A673 (cell line): ENCODE data around the gene GMDS.

Source experiments
- CTCF ChIP-seq: fragments of 300-800, 200-600 bp; sonication (generic); conservative IDR thresholded peaks from 2 replicates; pipeline ENCODE4 v1.5.1; 2017; ENCODE audit warnings: low read depth, mild to moderate bottlenecking, antibody characterized with exemption, low read length, moderate library complexity, mixed read lengths
- EZH2 ChIP-seq: fragments of 200-600 bp; sonication (generic); IDR thresholded peaks from 2 replicates; pipeline ENCODE4 v1.6.1; 2017; ENCODE audit warnings: borderline replicate concordance, low read depth, mild to moderate bottlenecking, mixed read lengths, antibody characterized with exemption, low read length; ENCODE audit not compliant: poor library complexity, severe bottlenecking

GRCh38 chr6:1908784-1909183 is 336.6 kb downstream of the GMDS start:
- no peak for TF ChIP-seq CTCF
- no peak for TF ChIP-seq EZH2
